GM18511 (cell line): ENCODE data around the gene KCNMA1.

Source experiments
- ATAC-seq: cut with Tn5 transposase; IDR thresholded peaks from one replicate; pipeline ENCODE4 v1.9.1; 2021; ENCODE audit warnings: mild to moderate bottlenecking, moderate library complexity; ENCODE audit not compliant: unreplicated experiment

The KCNMA1 gene

GRCh38 chr10:77428691-77429395 lies 208.8 kb downstream of the KCNMA1 start:
- no peak for ATAC-seq

DNA sequence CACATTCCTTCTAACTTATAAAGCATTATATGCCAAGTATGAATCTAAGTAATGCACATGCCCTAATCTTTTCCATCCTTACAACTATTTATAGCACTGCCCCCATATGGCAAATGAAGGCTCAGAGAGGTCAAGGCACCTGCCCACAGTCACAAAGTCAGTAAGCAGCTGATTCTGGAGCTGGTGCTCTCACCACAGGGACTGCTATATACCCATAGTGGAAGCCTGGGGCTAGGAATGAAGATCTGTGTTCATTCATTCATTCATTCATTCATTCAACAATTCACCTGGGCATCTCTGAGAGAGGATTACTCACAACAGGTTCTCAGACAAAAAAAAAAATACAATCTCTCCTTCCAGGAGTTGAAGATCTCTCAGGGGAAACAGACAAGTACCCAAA lies 213.4 kb downstream of the KCNMA1 start:
- no peak for ATAC-seq

GRCh38 chr10:77422491-77423338 lies 214.9 kb downstream of the KCNMA1 start:
- ATAC-seq, result no peak

DNA sequence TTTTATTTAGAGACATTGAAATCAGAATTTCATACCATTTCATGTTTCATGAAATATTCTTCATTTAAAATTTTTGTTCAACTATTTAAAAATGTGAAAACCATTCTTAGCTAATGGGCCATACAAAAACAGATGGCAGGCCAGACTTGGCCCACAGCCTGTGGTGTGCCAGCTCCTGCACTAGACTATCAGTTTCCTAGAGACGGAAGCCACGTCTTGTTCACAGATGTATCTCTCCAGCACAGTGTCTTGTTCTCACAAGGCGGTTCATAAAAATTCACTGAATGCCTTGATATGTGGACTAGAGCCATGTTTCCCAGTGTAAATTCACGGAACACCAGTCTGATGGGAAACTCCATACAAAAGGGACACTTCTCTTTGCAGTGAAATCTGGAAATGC lies 216.0 kb downstream of the KCNMA1 start:
- no peak for ATAC-seq

DNA sequence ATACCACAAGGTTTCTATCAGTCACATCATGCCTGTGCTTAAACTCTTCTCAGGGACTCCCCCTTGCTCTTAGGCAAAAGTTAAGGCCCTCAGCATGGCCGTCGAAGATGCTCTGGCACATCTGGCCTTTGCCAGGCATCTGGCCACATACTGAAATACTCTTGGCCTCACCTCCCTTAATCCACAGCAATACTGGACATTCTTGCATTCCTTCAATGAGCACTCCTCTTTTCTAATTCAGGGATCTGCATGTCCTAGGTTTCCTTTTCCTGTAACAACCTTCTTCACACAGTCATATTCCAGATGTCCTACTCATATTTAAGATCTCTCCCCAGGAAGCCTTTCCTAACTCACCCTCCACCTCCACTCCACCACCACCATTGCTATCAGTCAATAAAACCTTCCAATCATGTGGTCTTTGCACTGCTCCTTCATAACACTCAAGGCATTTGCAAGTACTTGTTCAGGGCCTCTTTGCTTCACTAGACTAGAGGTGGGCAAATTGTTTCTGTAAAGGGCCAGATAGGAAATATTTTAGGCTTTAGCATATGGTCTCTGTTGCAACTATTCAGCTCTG lies 216.6 kb downstream of the KCNMA1 start:
- no peak for ATAC-seq

DNA sequence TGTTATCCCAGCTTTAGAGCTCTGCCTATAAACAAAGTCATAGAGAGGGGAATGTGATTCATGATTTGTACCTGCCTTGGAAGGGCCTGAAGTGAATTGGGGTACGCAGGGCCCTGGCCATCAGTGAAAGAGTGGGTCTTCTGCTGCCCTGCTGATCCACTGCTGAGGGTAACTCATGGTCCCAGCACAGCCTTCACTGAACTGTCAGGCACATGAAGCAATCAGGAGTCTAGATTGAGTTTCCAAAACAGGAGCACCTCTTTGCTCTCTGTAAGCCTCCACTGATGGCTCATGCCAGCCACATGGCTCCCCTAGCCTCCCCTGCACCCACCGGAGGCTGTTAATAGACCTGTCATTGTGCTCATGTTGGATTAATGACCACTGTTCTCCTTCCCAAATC lies 217.6 kb downstream of the KCNMA1 start:
- no peak for ATAC-seq

- ATAC-seq, result no peak
Observed at GRCh38 chr10:77419056-77419455, 218.6 kb downstream of the KCNMA1 start.

GRCh38 chr10:77417806-77418640 lies 219.6 kb downstream of the KCNMA1 start:
- ATAC-seq, result no peak

GRCh38 chr10:77417359-77417758 lies 220.2 kb downstream of the KCNMA1 start:
- ATAC-seq, result no peak

DNA sequence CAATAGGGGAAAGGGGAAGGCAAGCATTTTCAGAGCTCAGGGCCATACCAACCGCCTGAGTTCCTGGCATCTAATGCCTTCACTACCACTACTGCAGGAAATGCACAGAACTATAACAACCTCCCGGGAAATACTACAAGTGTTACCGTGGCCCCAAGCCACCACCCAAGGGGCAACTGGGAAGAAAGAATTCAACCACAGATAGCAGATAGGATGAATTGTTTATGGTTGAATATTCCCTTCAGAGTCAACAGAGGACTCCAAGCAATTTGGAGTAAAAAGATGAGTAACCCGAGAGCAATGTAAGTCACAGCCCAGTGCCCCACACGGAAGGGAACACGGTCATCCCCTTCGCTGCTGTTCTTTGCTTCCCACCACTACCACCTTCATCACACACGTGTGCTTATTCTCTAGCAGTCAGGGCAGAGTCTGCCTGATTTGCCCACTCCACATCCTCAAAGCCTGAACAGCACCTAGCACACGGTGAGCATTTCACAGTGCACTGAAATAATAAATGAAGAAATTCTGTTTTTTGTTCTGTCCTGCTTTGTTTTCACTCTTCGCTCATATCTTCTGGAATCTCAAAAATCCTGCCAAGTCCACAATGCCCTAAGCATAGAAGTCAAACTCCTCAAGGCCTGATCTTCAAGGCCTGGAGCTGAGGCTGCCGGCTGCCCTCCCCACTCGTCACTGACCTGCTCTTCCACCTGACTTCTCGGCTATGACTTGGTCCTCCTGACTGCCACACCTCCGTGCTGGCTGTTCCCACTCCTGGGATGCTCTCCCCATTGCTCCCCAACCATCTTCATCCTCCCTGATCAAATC lies 221.1 kb downstream of the KCNMA1 start:
- no peak for ATAC-seq

GRCh38 chr10:77415313-77415960 lies 222.2 kb downstream of the KCNMA1 start:
- no peak for ATAC-seq

GRCh38 chr10:77413231-77413630 lies 224.4 kb downstream of the KCNMA1 start:
- ATAC-seq, result no peak

DNA sequence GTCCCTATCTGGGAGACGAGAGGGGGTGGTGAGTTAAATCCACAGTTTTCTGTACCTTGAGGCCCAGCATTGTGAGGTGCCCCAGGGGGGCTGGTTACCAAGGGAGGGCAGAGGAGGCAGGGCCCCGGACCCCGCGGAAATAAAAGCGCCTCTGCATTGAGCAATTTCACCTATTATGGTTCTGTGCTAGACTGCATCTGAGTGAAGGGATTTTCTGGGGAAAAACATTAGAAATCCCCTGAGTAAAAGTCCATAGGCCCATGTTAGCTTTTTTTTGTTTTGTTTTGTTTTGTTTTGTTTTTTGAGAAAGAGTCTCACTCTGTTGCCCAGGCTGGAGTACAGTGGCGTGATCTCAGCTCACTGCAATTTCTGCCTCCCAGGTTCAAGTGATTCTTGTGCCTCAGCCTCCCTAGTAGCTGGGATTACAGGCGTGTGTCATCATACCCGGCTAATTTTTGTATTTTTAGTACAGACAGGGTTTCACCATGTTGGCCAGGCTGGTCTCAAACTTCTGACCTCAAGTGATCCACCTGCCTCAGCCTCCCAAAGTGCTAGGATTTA lies 225.0 kb downstream of the KCNMA1 start:
- peak; percentile 42 for ATAC-seq

DNA sequence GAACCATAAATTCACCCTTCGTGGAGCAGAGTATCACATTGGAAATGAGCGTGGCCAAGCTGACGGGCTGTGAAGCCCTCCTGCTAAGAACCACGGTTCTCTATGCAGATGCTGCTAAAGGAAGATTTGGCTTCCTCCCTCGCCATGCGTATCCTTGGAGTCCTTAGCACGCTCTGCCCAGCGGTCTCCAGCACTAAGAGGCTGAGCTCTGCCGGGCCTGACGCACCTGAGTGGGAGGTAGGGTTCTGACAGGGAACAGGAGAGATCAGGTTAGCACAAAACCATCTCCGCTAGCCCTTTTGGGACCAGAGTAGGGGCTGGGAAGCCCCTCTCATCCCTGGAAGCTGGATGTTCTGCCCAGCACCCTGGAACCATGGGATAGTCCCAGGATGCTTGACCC lies 225.8 kb downstream of the KCNMA1 start:
- ATAC-seq, result no peak

- no peak for ATAC-seq
Observed at GRCh38 chr10:77410523-77410922, 227.1 kb downstream of the KCNMA1 start.

GRCh38 chr10:77409697-77410471 lies 227.7 kb downstream of the KCNMA1 start:
- ATAC-seq, result no peak

- no peak for ATAC-seq
Observed at GRCh38 chr10:77408259-77408658, 229.3 kb downstream of the KCNMA1 start.

DNA sequence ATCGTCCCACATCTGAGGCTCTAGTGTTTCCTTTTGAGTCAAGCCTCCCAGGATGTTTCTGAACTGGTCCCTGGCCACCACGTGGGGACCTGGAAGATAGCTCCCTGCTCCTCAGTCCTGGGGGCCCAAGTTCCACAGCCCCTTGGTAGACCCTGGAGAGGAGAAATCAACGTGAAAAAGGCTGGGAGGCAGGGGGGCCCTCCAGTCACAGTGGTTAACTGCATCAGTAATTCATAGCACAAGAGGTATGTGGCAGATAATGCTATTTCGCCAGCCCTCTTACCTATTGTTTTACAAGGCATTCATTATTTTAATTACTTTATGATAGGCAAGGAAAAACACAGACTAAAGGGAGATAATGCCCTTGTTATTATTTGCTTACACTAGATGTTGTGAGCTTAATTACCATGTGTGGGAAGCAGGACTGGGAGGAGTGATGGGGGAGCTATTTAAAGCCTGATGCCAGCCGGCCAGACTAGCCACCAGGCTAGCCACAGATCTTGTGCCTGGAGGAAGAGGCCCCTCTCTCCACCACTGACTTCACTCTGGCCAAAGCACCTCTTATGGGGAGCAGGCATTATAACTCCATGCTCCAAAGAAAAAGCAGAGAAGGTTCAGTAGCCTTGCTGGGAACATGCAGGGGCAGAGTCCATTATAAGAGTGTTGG lies 230.7 kb downstream of the KCNMA1 start:
- no peak for ATAC-seq
